ENCODE results near the gene ZNF793.

DNA sequence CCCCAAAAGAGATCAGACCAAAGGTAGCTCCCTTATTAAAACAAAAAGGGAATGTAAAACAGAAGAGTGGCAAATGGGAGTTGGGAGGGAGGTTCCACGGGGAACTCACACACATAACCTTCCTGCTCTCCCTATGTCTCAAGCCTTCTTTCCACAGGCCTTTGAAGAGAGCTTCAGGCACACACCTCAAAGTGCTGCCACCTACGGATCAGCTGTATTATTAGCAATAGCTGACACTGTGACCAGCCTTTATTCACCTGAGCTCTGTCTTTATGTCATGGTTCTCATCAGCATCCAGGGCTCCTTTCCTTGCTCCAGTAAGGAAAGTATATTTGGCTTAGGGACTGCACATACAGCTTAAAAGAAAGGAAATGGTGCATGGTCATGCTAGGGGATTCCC is 76.6 kb downstream of the ZNF793 start:
- TF ChIP-seq, protein P1, sequence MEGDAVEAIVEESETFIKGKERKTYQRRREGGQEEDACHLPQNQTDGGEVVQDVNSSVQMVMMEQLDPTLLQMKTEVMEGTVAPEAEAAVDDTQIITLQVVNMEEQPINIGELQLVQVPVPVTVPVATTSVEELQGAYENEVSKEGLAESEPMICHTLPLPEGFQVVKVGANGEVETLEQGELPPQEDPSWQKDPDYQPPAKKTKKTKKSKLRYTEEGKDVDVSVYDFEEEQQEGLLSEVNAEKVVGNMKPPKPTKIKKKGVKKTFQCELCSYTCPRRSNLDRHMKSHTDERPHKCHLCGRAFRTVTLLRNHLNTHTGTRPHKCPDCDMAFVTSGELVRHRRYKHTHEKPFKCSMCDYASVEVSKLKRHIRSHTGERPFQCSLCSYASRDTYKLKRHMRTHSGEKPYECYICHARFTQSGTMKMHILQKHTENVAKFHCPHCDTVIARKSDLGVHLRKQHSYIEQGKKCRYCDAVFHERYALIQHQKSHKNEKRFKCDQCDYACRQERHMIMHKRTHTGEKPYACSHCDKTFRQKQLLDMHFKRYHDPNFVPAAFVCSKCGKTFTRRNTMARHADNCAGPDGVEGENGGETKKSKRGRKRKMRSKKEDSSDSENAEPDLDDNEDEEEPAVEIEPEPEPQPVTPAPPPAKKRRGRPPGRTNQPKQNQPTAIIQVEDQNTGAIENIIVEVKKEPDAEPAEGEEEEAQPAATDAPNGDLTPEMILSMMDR (IDR thresholded peaks at IDR 0.05) = no peak
- TF ChIP-seq POLR2A (IDR thresholded peaks at IDR 0.05) = no peak
